Thyroid gland (tissue), 4 donors: Measurements from ENCODE around the gene ASIC4.

Experiments
- CTCF ChIP-seq, 6 experiments: fragments of 200-600 bp in 3 of 6; fragments of 450-650 bp in 3 of 6; sonication (generic) in 3 of 6; IDR thresholded peaks; one replicate each; pipeline ENCODE4 v1.5.1; 2016 to 2019; ENCODE audit warnings: antibody characterized with exemption in 6 of 6, mild to moderate bottlenecking in 2 of 6, inconsistent platforms in 1 of 6, moderate library complexity in 1 of 6
- POLR2A ChIP-seq, 2 donors: fragments of 450-650 bp; IDR thresholded peaks; one replicate each; pipeline ENCODE4 v1.6.1; 2017; ENCODE audit warnings: antibody characterized with exemption in 2 of 2, mild to moderate bottlenecking in 2 of 2, moderate library complexity in 1 of 2

GRCh38 chr2:219566640-219567039 lies 52.4 kb downstream of the ASIC4 start:
- TF ChIP-seq POLR2A (IDR thresholded peaks at IDR 0.05) (no peak), CTCF (IDR thresholded peaks at IDR 0.05) (no peak)
